RWPE1 (cell line): ENCODE results near the gene SLC16A7.

ENCODE experiments used
- CTCF ChIA-PET: fragments of 350-600 bp; sonication (Branson Sonifier 250); formaldehyde crosslinking; extraction: SDS; loops from one replicate; lab custom pipeline; 2021; lab: Yijun Ruan, JAX
- POLR2A ChIA-PET: fragments of 400-600 bp; formaldehyde crosslinking; extraction: SDS; loops from one replicate; lab custom pipeline; 2020; ENCODE audit warnings: antibody characterized with exemption; ENCODE audit not compliant: low non-redundant PET; lab: Yijun Ruan, JAX
- DNase-seq: peaks from one replicate; pipeline ENCODE4 v3.0.0; 2012; ENCODE audit warnings: low spot score
- H3K27ac ChIP-seq: fragments of 450-650 bp; 2 replicates; pipeline ENCODE4 v1.5.1; 2017
- TF ChIP-seq, protein P1 (sequence below): fragments of 450-650 bp; conservative IDR thresholded peaks from 2 replicates; pipeline ENCODE4 v1.5.1; 2017; ENCODE audit warnings: low read depth, mild to moderate bottlenecking

SLC16A7 gene

DNA sequence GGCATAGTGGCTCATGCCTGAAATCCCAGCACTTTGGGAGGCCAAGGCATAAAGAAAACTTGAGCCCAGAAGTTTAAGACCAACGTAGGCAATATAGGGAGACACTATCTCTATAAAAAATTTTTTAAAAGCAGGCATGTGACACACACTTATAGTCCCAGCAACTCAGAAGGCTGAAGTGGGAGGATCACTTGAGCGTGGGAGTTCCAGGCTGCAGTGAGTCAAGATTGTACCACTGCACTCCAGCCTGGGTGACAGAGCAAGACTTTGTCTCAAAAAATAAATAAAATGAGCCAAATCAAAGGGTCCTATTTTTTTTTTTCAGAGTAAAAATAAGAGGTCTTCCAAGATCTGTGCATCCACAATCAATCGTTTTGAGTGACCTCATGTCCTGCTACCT lies 237.6 kb downstream of the SLC16A7 start:
- H3K27ac ChIP-seq, result no peak overlapping the region
- DNase-seq, result no peak
- ChIA-PET CTCF (interaction anchor here (0.7 kb wide), 1 partner anchor 493 kb away, joined by 3 read pairs; no protein-coding TSS in a partner anchor), POLR2A (no interaction called here)
- TF ChIP-seq, protein P1, sequence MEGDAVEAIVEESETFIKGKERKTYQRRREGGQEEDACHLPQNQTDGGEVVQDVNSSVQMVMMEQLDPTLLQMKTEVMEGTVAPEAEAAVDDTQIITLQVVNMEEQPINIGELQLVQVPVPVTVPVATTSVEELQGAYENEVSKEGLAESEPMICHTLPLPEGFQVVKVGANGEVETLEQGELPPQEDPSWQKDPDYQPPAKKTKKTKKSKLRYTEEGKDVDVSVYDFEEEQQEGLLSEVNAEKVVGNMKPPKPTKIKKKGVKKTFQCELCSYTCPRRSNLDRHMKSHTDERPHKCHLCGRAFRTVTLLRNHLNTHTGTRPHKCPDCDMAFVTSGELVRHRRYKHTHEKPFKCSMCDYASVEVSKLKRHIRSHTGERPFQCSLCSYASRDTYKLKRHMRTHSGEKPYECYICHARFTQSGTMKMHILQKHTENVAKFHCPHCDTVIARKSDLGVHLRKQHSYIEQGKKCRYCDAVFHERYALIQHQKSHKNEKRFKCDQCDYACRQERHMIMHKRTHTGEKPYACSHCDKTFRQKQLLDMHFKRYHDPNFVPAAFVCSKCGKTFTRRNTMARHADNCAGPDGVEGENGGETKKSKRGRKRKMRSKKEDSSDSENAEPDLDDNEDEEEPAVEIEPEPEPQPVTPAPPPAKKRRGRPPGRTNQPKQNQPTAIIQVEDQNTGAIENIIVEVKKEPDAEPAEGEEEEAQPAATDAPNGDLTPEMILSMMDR, result no peak

GRCh38 chr12:59834659-59835474 lies 239.0 kb downstream of the SLC16A7 start:
- TF ChIP-seq, protein P1, result peak; percentile 42
- no peak for DNase-seq
- ChIA-PET CTCF (interaction anchor here (0.6 to 1.4 kb wide), 4 partner anchors 9 to 1755 kb away, joined by 3 to 7 read pairs (median 4); no protein-coding TSS in a partner anchor), POLR2A (no interaction called here)
- H3K27ac ChIP-seq, result no peak overlapping the region
